ENCODE measurements around the gene GJB2.

DNA sequence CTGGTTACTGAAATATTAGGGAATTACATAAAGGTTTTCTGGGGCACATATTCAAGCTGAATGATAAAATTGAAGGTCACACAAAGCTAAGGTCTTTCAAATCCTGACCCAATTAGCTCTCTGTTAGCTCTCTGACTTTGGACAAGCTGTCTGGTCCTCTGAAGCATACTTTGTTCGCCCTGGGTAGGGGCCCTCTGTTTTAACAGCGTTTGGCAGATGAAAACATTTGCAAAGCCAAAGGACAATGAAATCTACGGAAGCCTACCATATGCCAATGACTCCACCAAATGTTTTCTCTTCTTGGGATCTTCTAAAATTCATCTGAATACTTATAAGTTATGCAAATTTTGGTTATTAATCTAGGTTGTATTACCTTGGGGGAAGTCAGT lies 17.3 kb downstream of the GJB2 start:
- no peak for TF ChIP-seq ZNF274 (IDR thresholded peaks at IDR 0.05; ENCODE audit: low read depth, low read length)
- no peak for TF ChIP-seq SUZ12 (IDR thresholded peaks at IDR 0.05; ENCODE audit: extremely low read depth, insufficient read depth, insufficient read length)
